Measurements from ENCODE around the gene CD55.

DNA sequence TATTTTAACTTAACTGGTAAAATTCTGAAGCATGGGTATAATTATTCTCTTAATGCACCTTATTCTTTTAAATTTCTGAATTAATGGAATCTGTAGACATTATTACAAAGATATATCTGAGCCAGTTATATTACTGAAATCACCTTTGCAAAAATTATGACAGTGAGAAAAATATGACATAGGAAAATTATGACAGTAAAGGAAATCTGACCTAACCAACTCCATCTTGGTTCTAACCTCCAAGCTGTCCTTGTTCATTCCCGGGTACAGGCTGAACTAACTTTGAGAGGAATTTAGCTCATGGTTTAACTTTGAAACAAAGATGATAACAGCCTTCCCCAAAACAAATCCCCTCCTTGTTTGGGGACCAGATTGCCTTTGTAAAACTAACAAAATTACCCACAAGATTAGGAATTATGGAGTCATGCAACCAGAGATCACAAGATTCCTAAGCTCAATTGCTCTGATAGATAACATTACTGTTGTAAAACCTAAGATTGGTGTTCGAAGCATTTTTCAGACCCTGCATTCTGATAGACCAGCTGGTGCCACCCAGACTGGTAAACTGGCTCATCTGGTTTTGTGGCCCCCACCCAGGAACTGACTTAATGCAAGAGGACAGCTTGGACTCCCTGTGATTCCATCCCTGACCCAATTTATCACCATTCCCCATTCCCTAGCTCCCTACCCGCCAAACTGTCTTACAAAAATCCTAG lies 9.4 kb upstream of the CD55 start:
- TF ChIP-seq, protein P1, sequence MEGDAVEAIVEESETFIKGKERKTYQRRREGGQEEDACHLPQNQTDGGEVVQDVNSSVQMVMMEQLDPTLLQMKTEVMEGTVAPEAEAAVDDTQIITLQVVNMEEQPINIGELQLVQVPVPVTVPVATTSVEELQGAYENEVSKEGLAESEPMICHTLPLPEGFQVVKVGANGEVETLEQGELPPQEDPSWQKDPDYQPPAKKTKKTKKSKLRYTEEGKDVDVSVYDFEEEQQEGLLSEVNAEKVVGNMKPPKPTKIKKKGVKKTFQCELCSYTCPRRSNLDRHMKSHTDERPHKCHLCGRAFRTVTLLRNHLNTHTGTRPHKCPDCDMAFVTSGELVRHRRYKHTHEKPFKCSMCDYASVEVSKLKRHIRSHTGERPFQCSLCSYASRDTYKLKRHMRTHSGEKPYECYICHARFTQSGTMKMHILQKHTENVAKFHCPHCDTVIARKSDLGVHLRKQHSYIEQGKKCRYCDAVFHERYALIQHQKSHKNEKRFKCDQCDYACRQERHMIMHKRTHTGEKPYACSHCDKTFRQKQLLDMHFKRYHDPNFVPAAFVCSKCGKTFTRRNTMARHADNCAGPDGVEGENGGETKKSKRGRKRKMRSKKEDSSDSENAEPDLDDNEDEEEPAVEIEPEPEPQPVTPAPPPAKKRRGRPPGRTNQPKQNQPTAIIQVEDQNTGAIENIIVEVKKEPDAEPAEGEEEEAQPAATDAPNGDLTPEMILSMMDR (IDR thresholded peaks at IDR 0.05), result no peak
- TF ChIP-seq POLR2A (IDR thresholded peaks at IDR 0.05), result no peak

All from right lobe of liver (tissue), 4 donors.